H9 (cell line): ENCODE measurements around the gene RAI1. TPM values are rescaled to one million over a fixed set of nuclear protein-coding genes. Genes with fewer than 3 reads are reported as not detected.

ENCODE experiments used
- DNase-seq: peaks from one replicate; pipeline ENCODE4 v3.0.0-alpha.2; 2017
- H2AFZ ChIP-seq: one replicate; pipeline ENCODE4 v1.6.1; 2013; ENCODE audit warnings: mild to moderate bottlenecking, low read length, control low read depth, moderate library complexity
- H2AK5ac ChIP-seq: 2 replicates; pipeline ENCODE4 v1.6.1; 2013; ENCODE audit warnings: low read length, control low read depth, mixed read lengths; ENCODE audit not compliant: insufficient read length
- H2BK120ac ChIP-seq: one replicate; pipeline ENCODE4 v1.6.1; 2013; ENCODE audit warnings: low read depth, mild to moderate bottlenecking, low read length, control low read depth, inconsistent platforms; ENCODE audit not compliant: poor library complexity, severe bottlenecking
- H2BK12ac ChIP-seq: 2 replicates; pipeline ENCODE4 v1.6.1; 2013; ENCODE audit warnings: low read length, control low read depth, mixed read lengths, low read depth; ENCODE audit not compliant: insufficient read length
- H2BK15ac ChIP-seq: 2 replicates; pipeline ENCODE4 v1.6.1; 2013; ENCODE audit warnings: low read depth, low read length, control low read depth
- H2BK20ac ChIP-seq: one replicate; pipeline ENCODE4 v1.6.1; 2013; ENCODE audit warnings: low read depth, mild to moderate bottlenecking, low read length, control low read depth, inconsistent platforms; ENCODE audit not compliant: poor library complexity, severe bottlenecking
- H2BK5ac ChIP-seq: 2 replicates; pipeline ENCODE4 v1.6.1; 2013; ENCODE audit warnings: low read length, control low read depth, mixed read lengths; ENCODE audit not compliant: insufficient read length
- H3K14ac ChIP-seq: 2 replicates; pipeline ENCODE4 v1.6.1; 2013; ENCODE audit warnings: low read length, control low read depth; ENCODE audit not compliant: insufficient read depth
- H3K18ac ChIP-seq: 2 replicates; pipeline ENCODE4 v1.6.1; 2013; ENCODE audit warnings: low read depth, mild to moderate bottlenecking, mixed read lengths, low read length, control low read depth; ENCODE audit not compliant: insufficient read length
- H3K23ac ChIP-seq: 2 replicates; pipeline ENCODE4 v1.6.1; 2013; ENCODE audit warnings: low read length, control low read depth, mixed read lengths, low read depth; ENCODE audit not compliant: insufficient read length
- H3K23me2 ChIP-seq: 2 replicates; pipeline ENCODE4 v1.6.1; 2013; ENCODE audit warnings: low read depth, mild to moderate bottlenecking, mixed read lengths, low read length, control low read depth; ENCODE audit not compliant: insufficient read length, poor library complexity, severe bottlenecking
- H3K27ac ChIP-seq: 2 replicates; pipeline ENCODE4 v1.5.1; 2013; ENCODE audit warnings: low read length, control low read depth, mixed read lengths, low read depth; ENCODE audit not compliant: insufficient read length
- H3K27me3 ChIP-seq: 2 replicates; pipeline ENCODE4 v1.6.1; 2013; ENCODE audit warnings: low read length, control low read depth, inconsistent platforms; ENCODE audit not compliant: insufficient read depth
- H3K4ac ChIP-seq: 2 replicates; pipeline ENCODE4 v1.6.1; 2013; ENCODE audit warnings: low read depth, mild to moderate bottlenecking, control low read depth, inconsistent platforms, low read length, moderate library complexity
- H3K4me1 ChIP-seq: 2 replicates; pipeline ENCODE4 v1.6.1; 2013; ENCODE audit warnings: low read length, control low read depth, inconsistent platforms; ENCODE audit not compliant: insufficient read depth
- H3K4me2 ChIP-seq: 2 replicates; pipeline ENCODE4 v1.6.1; 2013; ENCODE audit warnings: low read length, control low read depth, mixed read lengths; ENCODE audit not compliant: insufficient read length, insufficient read depth
- H3K56ac ChIP-seq: 2 replicates; pipeline ENCODE4 v1.6.1; 2013; ENCODE audit warnings: low read depth, mild to moderate bottlenecking, mixed read lengths, low read length, control low read depth; ENCODE audit not compliant: insufficient read length
- H3K79me1 ChIP-seq: 2 replicates; pipeline ENCODE4 v1.6.1; 2013; ENCODE audit warnings: low read depth, mild to moderate bottlenecking, moderate library complexity, low read length, control low read depth, inconsistent platforms; ENCODE audit not compliant: insufficient read depth, poor library complexity, severe bottlenecking
- H3K79me2 ChIP-seq: 2 replicates; pipeline ENCODE4 v1.6.1; 2013; ENCODE audit warnings: low read length, control low read depth, inconsistent platforms; ENCODE audit not compliant: insufficient read depth
- H3K9ac ChIP-seq: 2 replicates; pipeline ENCODE4 v1.6.1; 2013; ENCODE audit warnings: low read length, control low read depth, mixed read lengths; ENCODE audit not compliant: insufficient read length; ENCODE audit errors: extremely low read depth
- H3K9me3 ChIP-seq: one replicate; pipeline ENCODE4 v1.6.1; 2013; ENCODE audit warnings: low read depth, low read length, inconsistent platforms; ENCODE audit not compliant: control insufficient read depth
- H3T11ph ChIP-seq: one replicate; pipeline ENCODE4 v1.6.1; 2013; ENCODE audit warnings: mild to moderate bottlenecking, low read length, control low read depth, inconsistent platforms
- H4K20me1 ChIP-seq: one replicate; pipeline ENCODE4 v1.6.1; 2013; ENCODE audit not compliant: control insufficient read depth, insufficient read length, insufficient read depth
- H4K5ac ChIP-seq: 2 replicates; pipeline ENCODE4 v1.6.1; 2013; ENCODE audit warnings: low read depth, mild to moderate bottlenecking, mixed read lengths, low read length, control low read depth; ENCODE audit not compliant: insufficient read length
- H4K8ac ChIP-seq: replicated peaks from 2 replicates; pipeline ENCODE4 v1.6.1; 2013; ENCODE audit warnings: low read length, control low read depth, mixed read lengths, low read depth; ENCODE audit not compliant: insufficient read length
- H4K91ac ChIP-seq: 2 replicates; pipeline ENCODE4 v1.6.1; 2013; ENCODE audit warnings: low read depth, mild to moderate bottlenecking, moderate library complexity, mixed read lengths, low read length, control low read depth; ENCODE audit not compliant: insufficient read length
- H3K27ac Mint-ChIP-seq, 3 experiments: 2 replicates in 2 of 3; 3 replicates in 1 of 3; pipeline ENCODE4 v1.8.0; 2020 to 2021; ENCODE audit warnings: mixed read lengths in 3 of 3, mild to moderate bottlenecking in 1 of 3, moderate library complexity in 1 of 3
- H3K27me3 Mint-ChIP-seq: 2 replicates; pipeline ENCODE4 v1.8.0; 2021; ENCODE audit warnings: low read depth, mild to moderate bottlenecking, moderate library complexity, mixed read lengths
- H3K36me3 Mint-ChIP-seq, 3 experiments: 2 replicates in 2 of 3; 3 replicates in 1 of 3; pipeline ENCODE4 v1.8.0; 2020 to 2021; ENCODE audit warnings: low read depth in 3 of 3, mixed read lengths in 3 of 3; ENCODE audit not compliant: insufficient read depth in 1 of 3
- H3K4me1 Mint-ChIP-seq, 2 experiments: 2 replicates each; pipeline ENCODE4 v1.8.0; 2020; ENCODE audit warnings: mixed read lengths in 2 of 2
- H3K4me3 Mint-ChIP-seq, 2 experiments: 2 replicates in 1 of 2; 3 replicates in 1 of 2; pipeline ENCODE4 v1.8.0; 2020 to 2021; ENCODE audit warnings: mild to moderate bottlenecking in 2 of 2, mixed read lengths in 2 of 2, moderate library complexity in 1 of 2
- H3K9me3 Mint-ChIP-seq, 2 experiments: 2 replicates in 1 of 2; 3 replicates in 1 of 2; pipeline ENCODE4 v1.8.0; 2020; ENCODE audit warnings: mild to moderate bottlenecking in 2 of 2, mixed read lengths in 2 of 2, moderate library complexity in 1 of 2
- WGBS: extraction: QIAGEN DNeasy Blood & Tissue Kit; methylation state at CpG from one replicate; pipeline ENCODE4 v1.1.7; 2013; ENCODE audit warnings: missing lambda C conversion rate, low lambda C conversion rate, mixed read lengths; ENCODE audit not compliant: insufficient read length; ENCODE audit errors: extremely low coverage; 5-methylcytosine and 5-hydroxymethylcytosine counted together
- total RNA-seq: library from RNA; stranded (reverse); gene quantifications from 2 replicates; pipeline ENCODE4 v1.2.1, GENCODE V29; 2021
- TF ChIP-seq, protein P1 (sequence below): fragments of 200-600 bp; sonication (generic); conservative IDR thresholded peaks from 3 replicates; pipeline ENCODE4 v1.8.0; 2021; ENCODE audit warnings: antibody characterized with exemption, mild to moderate bottlenecking

RAI1 gene
- total RNA-seq, 1 experiment from 2014 or later = 1.5 TPM

DNA sequence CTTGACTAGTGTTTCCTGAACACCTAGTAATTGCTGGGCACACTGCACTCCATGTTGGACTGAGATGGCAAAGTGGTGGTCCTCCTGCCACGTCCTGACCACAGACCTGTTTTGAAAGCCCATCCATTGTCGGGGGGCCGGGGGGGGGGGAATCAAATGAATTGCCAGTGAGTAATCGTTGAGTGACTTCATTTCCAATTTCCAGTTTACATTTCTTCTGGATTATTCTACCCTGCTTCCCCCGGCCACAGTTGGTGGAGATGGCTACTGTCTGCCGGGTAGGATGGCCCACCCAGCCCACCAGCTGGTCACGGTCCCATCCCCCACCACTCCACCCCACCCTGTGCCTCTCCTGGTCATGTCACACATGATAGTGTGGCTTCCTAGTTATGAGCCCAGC lies 18.2 kb downstream of the RAI1 start:
- H3K9me3 Mint-ChIP-seq = peaks cover 0 to 5% of the 10 kb centered on the region in 2 experiments; a peak in 2 of 5 replicates
- H3K56ac ChIP-seq = no peak overlapping the region
- H4K8ac ChIP-seq = no peak overlapping the region
- H3K36me3 Mint-ChIP-seq = no peaks in the 10 kb centered on the region
- H3K18ac ChIP-seq = no peak overlapping the region
- H3K27ac Mint-ChIP-seq = no peak overlapping the region
- no peak overlapping the region for H3K9ac ChIP-seq
- no peak overlapping the region for H3K14ac ChIP-seq
- WGBS = no CpG with 5 or more reads among the region's 7 CpGs
- H3K4me3 Mint-ChIP-seq = peak overlapping the region in 1 of 2 experiments; percentile 66; a peak in 2 of 5 replicates
- H3K27ac ChIP-seq = no peak overlapping the region
- H4K20me1 ChIP-seq = peaks cover 1% of the 10 kb centered on the region
- no peaks in the 10 kb centered on the region for H3K79me1 ChIP-seq
- H3K4me1 Mint-ChIP-seq = peaks cover 28 to 59% of the 10 kb centered on the region in 2 experiments
- no peaks in the 10 kb centered on the region for H3K9me3 ChIP-seq
- no peak overlapping the region for H2BK12ac ChIP-seq
- H3K27me3 ChIP-seq = peaks cover 86% of the 10 kb centered on the region
- H2AK5ac ChIP-seq = no peak overlapping the region
- peak overlapping the region; percentile 14 for H3K4me2 ChIP-seq
- H3K79me2 ChIP-seq = no peaks in the 10 kb centered on the region
- no peak overlapping the region for H2BK20ac ChIP-seq
- H3K23ac ChIP-seq = no peak overlapping the region
- H2BK5ac ChIP-seq = no peak overlapping the region
- peaks cover 97% of the 10 kb centered on the region for H3K27me3 Mint-ChIP-seq
- peaks cover 6% of the 10 kb centered on the region; the same call in 1 of the 2 replicates for H3K4me1 ChIP-seq
- H2BK15ac ChIP-seq = no peak overlapping the region
- H2BK120ac ChIP-seq = no peak overlapping the region
- no peak overlapping the region for H3K4ac ChIP-seq
- no peak for DNase-seq
- TF ChIP-seq, protein P1, sequence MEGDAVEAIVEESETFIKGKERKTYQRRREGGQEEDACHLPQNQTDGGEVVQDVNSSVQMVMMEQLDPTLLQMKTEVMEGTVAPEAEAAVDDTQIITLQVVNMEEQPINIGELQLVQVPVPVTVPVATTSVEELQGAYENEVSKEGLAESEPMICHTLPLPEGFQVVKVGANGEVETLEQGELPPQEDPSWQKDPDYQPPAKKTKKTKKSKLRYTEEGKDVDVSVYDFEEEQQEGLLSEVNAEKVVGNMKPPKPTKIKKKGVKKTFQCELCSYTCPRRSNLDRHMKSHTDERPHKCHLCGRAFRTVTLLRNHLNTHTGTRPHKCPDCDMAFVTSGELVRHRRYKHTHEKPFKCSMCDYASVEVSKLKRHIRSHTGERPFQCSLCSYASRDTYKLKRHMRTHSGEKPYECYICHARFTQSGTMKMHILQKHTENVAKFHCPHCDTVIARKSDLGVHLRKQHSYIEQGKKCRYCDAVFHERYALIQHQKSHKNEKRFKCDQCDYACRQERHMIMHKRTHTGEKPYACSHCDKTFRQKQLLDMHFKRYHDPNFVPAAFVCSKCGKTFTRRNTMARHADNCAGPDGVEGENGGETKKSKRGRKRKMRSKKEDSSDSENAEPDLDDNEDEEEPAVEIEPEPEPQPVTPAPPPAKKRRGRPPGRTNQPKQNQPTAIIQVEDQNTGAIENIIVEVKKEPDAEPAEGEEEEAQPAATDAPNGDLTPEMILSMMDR = no peak
- H3T11ph ChIP-seq = no peak overlapping the region
- H4K91ac ChIP-seq = no peak overlapping the region
- H2AFZ ChIP-seq = no peak overlapping the region
- peaks cover 5% of the 10 kb centered on the region for H3K23me2 ChIP-seq
- no peak overlapping the region for H4K5ac ChIP-seq
